IMR-90 (cell line): Measurements from ENCODE around the gene ADAMTS20. TPM values are rescaled to one million over a fixed set of nuclear protein-coding genes. Genes with fewer than 3 reads are reported as not detected.

Experiments used
- ATAC-seq: fragments of 200-7000 bp; cut with Tn5 transposase; 2 replicates; pipeline ENCODE4 v1.9.1; 2020; ENCODE audit warnings: low read depth, mild to moderate bottlenecking, moderate library complexity
- BruUV-seq: library from RNA; stranded (reverse); fragments of 400-500 nt; replicated peaks from 2 replicates; lab custom pipeline; 2021; lab: Mats Ljungman, UMichigan
- CTCF ChIA-PET: fragments of 300-600 bp; formaldehyde crosslinking; extraction: SDS; loops from one replicate; lab custom pipeline; 2021; ENCODE audit warnings: antibody characterized with exemption; lab: Yijun Ruan, JAX
- POLR2A ChIA-PET: fragments of 300-600 bp; sonication (Branson Sonifier 250); formaldehyde crosslinking; loops from one replicate; lab custom pipeline; 2022; ENCODE audit warnings: antibody characterized with exemption; ENCODE audit not compliant: unreplicated experiment; lab: Charles Lee
- DNase-seq: peaks from one replicate; pipeline ENCODE4 v3.0.0; 2013
- H2AFZ ChIP-seq: replicated peaks from 2 replicates; pipeline ENCODE3; 2013; ENCODE audit warnings: low read length, mild to moderate bottlenecking; ENCODE audit not compliant: poor library complexity
- H2AK5ac ChIP-seq: 2 replicates; pipeline ENCODE4 v1.6.1; 2013; ENCODE audit warnings: low read depth, low read length, inconsistent platforms
- H2AK9ac ChIP-seq: replicated peaks from 2 replicates; pipeline ENCODE3; 2013; ENCODE audit warnings: mild to moderate bottlenecking, low read depth, low read length, moderate library complexity; ENCODE audit not compliant: poor library complexity
- H2BK120ac ChIP-seq: 2 replicates; pipeline ENCODE4 v1.6.1; 2013; ENCODE audit warnings: low read depth, low read length, inconsistent platforms
- H2BK15ac ChIP-seq: 3 replicates; pipeline ENCODE4 v1.6.1; 2013; ENCODE audit warnings: low read depth, low read length, inconsistent platforms
- H2BK20ac ChIP-seq: 2 replicates; pipeline ENCODE4 v1.6.1; 2013; ENCODE audit warnings: low read depth, mild to moderate bottlenecking, inconsistent platforms, low read length, moderate library complexity
- H2BK5ac ChIP-seq: 2 replicates; pipeline ENCODE4 v1.6.1; 2013; ENCODE audit warnings: mild to moderate bottlenecking, low read depth, low read length, inconsistent platforms; ENCODE audit not compliant: poor library complexity, severe bottlenecking
- H3K14ac ChIP-seq: replicated peaks from 2 replicates; pipeline ENCODE4 v1.6.1; 2013; ENCODE audit warnings: low read depth, low read length, inconsistent platforms
- H3K18ac ChIP-seq: 2 replicates; pipeline ENCODE4 v1.6.1; 2013; ENCODE audit warnings: low read depth, low read length, control low read depth
- H3K23ac ChIP-seq: 2 replicates; pipeline ENCODE4 v1.6.1; 2013; ENCODE audit warnings: low read depth, low read length, inconsistent platforms
- H3K27ac ChIP-seq: 2 replicates; pipeline ENCODE4 v1.5.1; 2013; ENCODE audit warnings: mild to moderate bottlenecking, control low read depth, low read length; ENCODE audit not compliant: insufficient read depth
- H3K27me3 ChIP-seq: 2 replicates; pipeline ENCODE4 v1.6.1; 2013; ENCODE audit warnings: low read length; ENCODE audit not compliant: control insufficient read depth, insufficient read depth
- H3K36me3 ChIP-seq: 2 replicates; pipeline ENCODE4 v1.6.1; 2013; ENCODE audit warnings: low read length, mixed read lengths; ENCODE audit not compliant: control insufficient read depth, insufficient read depth
- H3K4ac ChIP-seq: 2 replicates; pipeline ENCODE4 v1.6.1; 2013; ENCODE audit warnings: low read depth, low read length, inconsistent platforms
- H3K4me1 ChIP-seq: 2 replicates; pipeline ENCODE4 v1.6.1; 2013; ENCODE audit warnings: low read length, mixed read lengths; ENCODE audit not compliant: control insufficient read depth, insufficient read depth
- H3K4me2 ChIP-seq: 2 replicates; pipeline ENCODE4 v1.6.1; 2013; ENCODE audit warnings: low read depth, mild to moderate bottlenecking, control low read depth, low read length, moderate library complexity
- H3K4me3 ChIP-seq: 2 replicates; pipeline ENCODE4 v1.5.1; 2013; ENCODE audit warnings: low read depth, mild to moderate bottlenecking, control low read depth, low read length, moderate library complexity; ENCODE audit not compliant: insufficient read depth
- H3K56ac ChIP-seq: 2 replicates; pipeline ENCODE4 v1.6.1; 2013; ENCODE audit warnings: low read length, inconsistent platforms; ENCODE audit not compliant: insufficient read depth; ENCODE audit errors: extremely low read depth
- H3K79me1 ChIP-seq, 2 experiments: 2 replicates each; pipeline ENCODE4 v1.6.1; 2013; ENCODE audit warnings: low read length in 2 of 2, inconsistent platforms in 1 of 2, low read depth in 1 of 2
- H3K9ac ChIP-seq: 2 replicates; pipeline ENCODE4 v1.6.1; 2013; ENCODE audit warnings: low read depth, low read length, control low read depth
- H3K9me1 ChIP-seq: 2 replicates; pipeline ENCODE4 v1.6.1; 2013; ENCODE audit warnings: low read length, inconsistent platforms; ENCODE audit not compliant: insufficient read depth
- H3K9me3 ChIP-seq: 2 replicates; pipeline ENCODE4 v1.6.1; 2013; ENCODE audit warnings: low read length; ENCODE audit not compliant: control insufficient read depth, insufficient read depth
- H4K20me1 ChIP-seq: 2 replicates; pipeline ENCODE4 v1.6.1; 2013; ENCODE audit warnings: low read length, inconsistent platforms; ENCODE audit not compliant: insufficient read depth
- H4K5ac ChIP-seq: 2 replicates; pipeline ENCODE4 v1.6.1; 2013; ENCODE audit warnings: mild to moderate bottlenecking, low read depth, low read length, control low read depth
- H4K8ac ChIP-seq, 2 experiments: 2 replicates each; pipeline ENCODE4 v1.6.1; 2013; ENCODE audit warnings: low read depth in 2 of 2, low read length in 2 of 2, control low read depth in 1 of 2, inconsistent platforms in 1 of 2
- H4K91ac ChIP-seq: 2 replicates; pipeline ENCODE4 v1.6.1; 2013; ENCODE audit warnings: low read depth, low read length, inconsistent platforms; ENCODE audit not compliant: insufficient read depth
- CEBPB ChIP-seq: IDR thresholded peaks from 2 replicates; pipeline ENCODE4 v1.6.1; 2012; ENCODE audit warnings: low read depth, low read length, improper control_type of control experiment
- CTCF ChIP-seq: conservative IDR thresholded peaks from 2 replicates; pipeline ENCODE4 v1.5.1; 2012; ENCODE audit warnings: mild to moderate bottlenecking, low read depth, low read length, improper control_type of control experiment
- RAD21 ChIP-seq: IDR thresholded peaks from 2 replicates; pipeline ENCODE4 v1.6.1; 2012; ENCODE audit warnings: low read length, improper control_type of control experiment
- USF2 ChIP-seq: fragments of 150-350 bp; IDR thresholded peaks from 2 replicates; pipeline ENCODE4 v1.6.1; 2017; ENCODE audit warnings: mild to moderate bottlenecking, antibody characterized with exemption, low read length, low read depth
- WGBS, 2 experiments: methylation state at CpG; one replicate each; pipeline versions ENCODE4 v1.1.5 to v1.1.7; 2013; ENCODE audit warnings: missing lambda C conversion rate in 2 of 2; ENCODE audit not compliant: insufficient read length in 1 of 2; ENCODE audit errors: extremely low coverage in 2 of 2; 5-methylcytosine and 5-hydroxymethylcytosine counted together
- dilution Hi-C: fragments of 300-500 bp; cut with HindIII; formaldehyde crosslinking; loops from one replicate; pipeline ENCODE4 v1.14.3; 2018; ENCODE audit warnings: low sequenced_read_pairs; ENCODE audit not compliant: unreplicated experiment
- in situ Hi-C: fragments of 300-500 bp; cut with MboI; formaldehyde crosslinking; loops from 3 replicates; pipeline ENCODE4 v1.14.3; 2019; ENCODE audit warnings: low sequenced_read_pairs, inconsistent platforms, mixed read lengths
- intact Hi-C: fragments of 100-400 bp; cut with micrococcal nuclease; formaldehyde crosslinking; loops from 2 replicates; pipeline ENCODE4 v1.10.0; 2022
- polyA plus RNA-seq, 3 experiments: library from polyadenylated mRNA; depleted of rRNA; stranded (reverse); fragments of >200 nt; gene quantifications; 2 replicates each; pipeline ENCODE4 v1.2.3, GENCODE V29; 2012; ENCODE audit warnings: low replicate concordance in 1 of 3
- total RNA-seq: library from RNA; depleted of rRNA; stranded (reverse); fragments of >200 nt; gene quantifications from 2 replicates; pipeline ENCODE4 v1.2.3, GENCODE V29; 2012

The ADAMTS20 gene
- total and polyA plus RNA-seq, 2 of the 4 experiments (the other 2 are of a cell fraction): not detected

- no peaks in the 10 kb centered on the region for H3K36me3 ChIP-seq
- no peak overlapping the region for H2BK20ac ChIP-seq
- H4K20me1 ChIP-seq: no peaks in the 10 kb centered on the region
- H3K27ac ChIP-seq: no peak overlapping the region
- no peak overlapping the region for H2AK5ac ChIP-seq
- H4K5ac ChIP-seq: no peak overlapping the region
- no TSS peak for BruUV-seq
- no peak overlapping the region for H2BK120ac ChIP-seq
- no peak overlapping the region for H3K4me2 ChIP-seq
- H3K4me1 ChIP-seq: no peaks in the 10 kb centered on the region
- no peaks in the 10 kb centered on the region; the same call in 1 of the 2 replicates for H3K9me1 ChIP-seq
- no peak overlapping the region for H2AFZ ChIP-seq
- no peak for ATAC-seq
- no peak overlapping the region for H3K4ac ChIP-seq
- DNase-seq: no peak
- H3K9me3 ChIP-seq: peaks cover 9% of the 10 kb centered on the region
- H3K18ac ChIP-seq: no peak overlapping the region
- H4K91ac ChIP-seq: no peak overlapping the region
- no peak overlapping the region for H3K9ac ChIP-seq
- H3K14ac ChIP-seq: no peak overlapping the region
- no peak overlapping the region for H2BK15ac ChIP-seq
- no peaks in the 10 kb centered on the region for H3K79me1 ChIP-seq
- dilution Hi-C loops (no loop called here), in situ Hi-C loops (no loop called here), intact Hi-C loops (no loop called here)
- no peak overlapping the region for H3K56ac ChIP-seq
- H4K8ac ChIP-seq: no peak overlapping the region
- no peak overlapping the region for H2AK9ac ChIP-seq
- H2BK5ac ChIP-seq: no peak overlapping the region
- H3K23ac ChIP-seq: no peak overlapping the region
- TF ChIP-seq CTCF (no peak), RAD21 (no peak), USF2 (no peak), CEBPB (no peak)
- no peak overlapping the region for H3K4me3 ChIP-seq
- no peaks in the 10 kb centered on the region for H3K27me3 ChIP-seq
- CTCF ChIA-PET: no interaction called here
- 63% methylated on average over 1 of the region's 3 CpGs; no CpG with 5 or more reads in 1 of the 2 experiments for WGBS, 2 experiments
- POLR2A ChIA-PET: no interaction called here
These were observed 203.8 kb downstream of the ADAMTS20 start for GRCh38 chr12:43348221-43348620.
